ENCODE results near the gene MROH2B.

The MROH2B gene

GRCh38 chr5:40972434-40972833 lies 98.7 kb downstream of the MROH2B start:
- no peak for DNase-seq (ENCODE audit: low read depth)

DNA sequence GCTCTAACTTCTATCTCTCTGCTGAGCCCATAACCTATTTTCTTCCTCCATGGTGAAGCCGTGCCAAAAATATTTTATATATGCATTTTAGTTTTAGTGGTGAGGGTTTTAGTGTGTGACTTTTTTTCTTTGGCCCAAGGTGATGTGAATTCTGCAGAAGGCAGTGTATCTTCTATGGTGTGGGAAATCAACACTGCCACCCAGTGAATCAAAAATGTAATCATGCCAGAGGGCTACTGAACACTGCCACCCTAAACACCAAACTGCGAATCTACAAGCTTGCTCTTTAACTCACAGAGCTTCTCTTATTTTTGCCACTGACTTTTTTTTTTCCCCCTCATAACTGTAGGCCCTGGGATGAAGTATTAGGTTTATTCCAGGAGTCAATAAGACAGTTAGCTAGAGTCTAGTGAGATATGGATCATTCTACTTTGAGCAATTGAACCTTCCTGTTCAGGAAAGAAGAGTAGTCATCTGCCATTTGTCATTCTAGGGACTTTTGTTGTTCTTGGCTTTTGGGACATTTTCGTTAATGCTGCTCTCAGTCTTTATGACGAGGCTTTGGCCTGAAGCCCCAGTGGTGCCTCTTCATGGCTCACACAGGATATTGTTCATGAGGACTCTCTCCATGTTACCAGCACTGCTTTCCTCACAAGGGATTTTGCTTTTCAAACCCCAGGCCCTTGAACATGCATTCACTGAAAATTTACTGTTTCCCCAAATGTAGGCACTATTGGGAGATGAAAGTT lies 108.8 kb downstream of the MROH2B start:
- no peak for DNase-seq (ENCODE audit: low read depth)

- DNase-seq (ENCODE audit: low read depth) = no peak
These were observed 111.1 kb downstream of the MROH2B start for GRCh38 chr5:40960037-40960436.

DNA sequence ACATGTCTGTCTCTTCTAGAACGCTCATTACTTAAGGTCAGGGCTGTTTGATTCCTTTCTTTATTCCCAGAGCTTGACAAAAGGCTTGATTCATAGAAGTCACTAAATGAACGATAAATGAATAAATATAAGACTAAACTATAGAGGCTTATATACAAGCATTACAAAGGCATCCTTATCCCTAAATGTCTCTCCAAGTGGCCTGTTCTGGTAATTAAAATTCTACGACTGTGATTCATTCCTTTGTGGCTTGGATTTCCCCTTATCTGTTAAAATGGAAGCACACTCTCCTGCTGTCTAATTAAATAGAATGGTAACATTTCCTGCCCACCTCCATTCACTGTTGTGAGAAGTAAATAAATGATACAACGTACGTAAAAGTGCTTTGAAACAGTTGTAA lies 112.3 kb downstream of the MROH2B start:
- no peak for DNase-seq (ENCODE audit: low read depth)

- DNase-seq (ENCODE audit: low read depth) = no peak
These were observed 114.1 kb downstream of the MROH2B start for GRCh38 chr5:40957048-40957447.

DNA sequence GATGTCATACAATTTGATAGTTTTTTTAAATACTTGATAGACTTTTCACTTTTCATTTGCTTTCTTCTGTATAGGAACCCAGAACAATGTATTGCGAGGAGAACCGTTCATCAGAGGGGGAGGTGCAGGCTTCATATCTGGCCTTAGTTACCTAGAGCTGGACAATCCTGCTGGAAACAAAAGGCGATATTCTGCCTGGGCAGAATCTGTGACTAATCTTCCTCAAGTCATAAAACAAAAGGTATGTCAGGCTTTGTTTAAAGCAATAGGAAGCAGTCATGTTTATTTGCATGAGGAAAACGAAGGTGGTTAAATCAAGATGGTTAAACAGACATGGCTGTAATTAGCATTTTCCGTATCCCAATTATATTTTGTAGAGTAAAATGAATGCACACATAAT lies 115.8 kb downstream of the MROH2B start:
- DNase-seq (ENCODE audit: low read depth) = no peak

All from T follicular helper cell (primary cell).